SU-DHL-6 (cell line): ENCODE data around the gene JAM2.

Experiments used
- H2AFZ ChIP-seq: fragments of 200-600 bp; sonication (generic); 2 replicates; pipeline ENCODE4 v1.6.1; 2014; ENCODE audit warnings: low read depth, mild to moderate bottlenecking, moderate library complexity, mixed read lengths, antibody characterized with exemption, low read length; ENCODE audit not compliant: severe bottlenecking
- H3F3A ChIP-seq: fragments of 200-600 bp; shearing (Covaris generic); 2 replicates; pipeline ENCODE4 v1.6.0; 2016; ENCODE audit warnings: antibody characterized with exemption, mild to moderate bottlenecking; ENCODE audit not compliant: insufficient read depth
- H3K27ac ChIP-seq: fragments of 200-600 bp; sonication (generic); 2 replicates; pipeline ENCODE4 v1.5.1; 2016; ENCODE audit warnings: low read depth, mild to moderate bottlenecking, low read length, moderate library complexity, mixed read lengths
- H3K27me3 ChIP-seq: fragments of 200-600 bp; sonication (generic), shearing (Covaris generic); 2 replicates; pipeline ENCODE4 v1.6.0; 2014; ENCODE audit warnings: mild to moderate bottlenecking, low read length
- H3K36me3 ChIP-seq: fragments of 200-600 bp; sonication (generic); 2 replicates; pipeline ENCODE4 v1.6.1; 2014; ENCODE audit warnings: mild to moderate bottlenecking, low read length, mixed read lengths
- H3K4me2 ChIP-seq: fragments of 300-600, 200-600 bp; shearing (Covaris generic), sonication (generic); 2 replicates; pipeline ENCODE4 v1.6.0; 2014; ENCODE audit warnings: low read length, low read depth, mild to moderate bottlenecking; ENCODE audit not compliant: poor library complexity, severe bottlenecking
- H3K4me3 ChIP-seq: fragments of 200-600 bp; sonication (generic); 2 replicates; pipeline ENCODE4 v1.5.1; 2014; ENCODE audit warnings: antibody characterized with exemption, low read length, mild to moderate bottlenecking, mixed read lengths; ENCODE audit not compliant: insufficient read depth, poor library complexity, severe bottlenecking
- H3K79me2 ChIP-seq: fragments of 200-600 bp; sonication (generic); 2 replicates; pipeline ENCODE4 v1.6.1; 2014; ENCODE audit warnings: mild to moderate bottlenecking, low read length, moderate library complexity; ENCODE audit not compliant: insufficient read depth
- H3K9ac ChIP-seq: fragments of 200-600 bp; sonication (generic); 2 replicates; pipeline ENCODE4 v1.7.0; 2014; ENCODE audit warnings: mild to moderate bottlenecking, low read length
- H3K9me2 ChIP-seq: fragments of 200-600 bp; sonication (generic); replicated peaks from 2 replicates; pipeline ENCODE4 v1.6.1; 2014; ENCODE audit warnings: low read length; ENCODE audit not compliant: insufficient read depth
- H3K9me3 ChIP-seq: fragments of 200-600 bp; sonication (generic); 2 replicates; pipeline ENCODE4 v1.6.1; 2014; ENCODE audit warnings: low read length, mixed read lengths; ENCODE audit not compliant: insufficient read depth
- H4K20me1 ChIP-seq: fragments of 200-600 bp; sonication (generic); 2 replicates; pipeline ENCODE4 v1.6.1; 2014; ENCODE audit warnings: low read depth, mild to moderate bottlenecking, antibody characterized with exemption, low read length, moderate library complexity, mixed read lengths
- CTCF ChIP-seq: fragments of 200-600 bp; sonication (generic); IDR thresholded peaks from one replicate; pipeline ENCODE4 v1.5.1; 2017; ENCODE audit warnings: antibody characterized with exemption, mild to moderate bottlenecking, low read length, moderate library complexity; ENCODE audit not compliant: insufficient read depth, poor library complexity, severe bottlenecking
- EZH2phosphoT487 ChIP-seq: fragments of 200-600 bp; sonication (generic), shearing (Covaris generic); conservative IDR thresholded peaks from 2 replicates; pipeline ENCODE4 v1.6.1; 2018; ENCODE audit warnings: mild to moderate bottlenecking, antibody characterized with exemption, low read length, moderate library complexity, mixed read lengths

Gene JAM2

GRCh38 chr21:25658427-25659035 lies 19.5 kb downstream of the JAM2 start:
- Histone ChIP-seq H3K27me3 (no peaks in the 10 kb centered on the region), H3K27ac (no peak overlapping the region), H3K9me3 (no peaks in the 10 kb centered on the region), H3F3A (no peaks in the 10 kb centered on the region), H3K79me2 (no peaks in the 10 kb centered on the region), H3K9me2 (no peaks in the 10 kb centered on the region), H3K4me3 (no peak overlapping the region), H2AFZ (no peak overlapping the region), H3K36me3 (no peaks in the 10 kb centered on the region), H3K4me2 (no peak overlapping the region), H3K9ac (no peak overlapping the region), H4K20me1 (no peaks in the 10 kb centered on the region)
- TF ChIP-seq CTCF = no peak

- Histone ChIP-seq H3K9ac (no peak overlapping the region), H3K9me3 (no peaks in the 10 kb centered on the region), H3K27ac (no peak overlapping the region), H3F3A (no peaks in the 10 kb centered on the region), H3K36me3 (no peaks in the 10 kb centered on the region), H2AFZ (no peak overlapping the region), H3K27me3 (no peaks in the 10 kb centered on the region), H3K4me2 (no peak overlapping the region), H3K9me2 (no peaks in the 10 kb centered on the region), H3K4me3 (no peak overlapping the region), H4K20me1 (no peaks in the 10 kb centered on the region), H3K79me2 (no peaks in the 10 kb centered on the region)
- no peak for TF ChIP-seq EZH2phosphoT487
- TF ChIP-seq CTCF = no peak
Measured at GRCh38 chr21:25660233-25660632, 21.2 kb downstream of the JAM2 start.

GRCh38 chr21:25664491-25664931 lies 25.5 kb downstream of the JAM2 start:
- TF ChIP-seq CTCF (no peak), EZH2phosphoT487 (no peak)
- no peak overlapping the region for H3K4me3 ChIP-seq
- no peak overlapping the region for H3K27ac ChIP-seq
- H3K9ac ChIP-seq = no peak overlapping the region
- H4K20me1 ChIP-seq = no peaks in the 10 kb centered on the region
- no peaks in the 10 kb centered on the region for H3K79me2 ChIP-seq
- H3K9me2 ChIP-seq = no peaks in the 10 kb centered on the region
- no peaks in the 10 kb centered on the region for H3F3A ChIP-seq
- no peak overlapping the region for H2AFZ ChIP-seq
- no peaks in the 10 kb centered on the region for H3K27me3 ChIP-seq
- no peak overlapping the region for H3K4me2 ChIP-seq
- no peaks in the 10 kb centered on the region for H3K36me3 ChIP-seq
- no peaks in the 10 kb centered on the region for H3K9me3 ChIP-seq
